Endothelial cell of umbilical vein (primary cell): ENCODE measurements around the gene RAI1.

ENCODE experiments used
- POLR2A ChIP-seq: IDR thresholded peaks from 2 replicates; pipeline ENCODE4 v1.6.1; 2012; ENCODE audit warnings: low read depth, mild to moderate bottlenecking, control low read depth, low read length
- TF ChIP-seq, protein P1 (sequence below), 2 donors: IDR thresholded peaks; 1 replicate in 1 of 2; 2 replicates in 1 of 2; pipeline ENCODE4 v1.5.1; 2011; ENCODE audit warnings: low read length in 2 of 2, mild to moderate bottlenecking in 2 of 2, moderate library complexity in 2 of 2, control low read depth in 1 of 2, inconsistent platforms in 1 of 2, low read depth in 1 of 2; ENCODE audit not compliant: insufficient read depth in 1 of 2; ENCODE audit errors: extremely low read depth in 1 of 2

DNA sequence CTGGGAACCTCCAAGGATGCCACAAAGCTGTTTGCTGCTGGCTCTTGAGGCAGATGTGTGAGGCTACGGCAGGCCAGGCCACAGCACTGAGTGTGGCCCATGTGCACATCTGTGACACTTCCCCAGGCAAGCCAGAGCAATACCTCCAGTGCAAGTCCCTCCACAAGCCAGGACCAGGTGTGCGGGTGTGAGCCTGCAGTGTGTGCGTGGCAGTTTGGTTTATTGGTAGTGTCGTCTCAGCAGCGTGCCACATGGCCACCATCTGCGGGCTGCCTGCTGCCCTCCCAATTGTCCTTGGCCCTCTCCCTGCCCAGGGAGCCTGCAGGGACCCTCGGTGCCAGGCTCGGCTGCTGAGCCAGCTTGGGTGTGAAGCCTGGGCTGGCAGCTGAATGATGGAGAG lies 165.4 kb downstream of the RAI1 start:
- TF ChIP-seq, protein P1, sequence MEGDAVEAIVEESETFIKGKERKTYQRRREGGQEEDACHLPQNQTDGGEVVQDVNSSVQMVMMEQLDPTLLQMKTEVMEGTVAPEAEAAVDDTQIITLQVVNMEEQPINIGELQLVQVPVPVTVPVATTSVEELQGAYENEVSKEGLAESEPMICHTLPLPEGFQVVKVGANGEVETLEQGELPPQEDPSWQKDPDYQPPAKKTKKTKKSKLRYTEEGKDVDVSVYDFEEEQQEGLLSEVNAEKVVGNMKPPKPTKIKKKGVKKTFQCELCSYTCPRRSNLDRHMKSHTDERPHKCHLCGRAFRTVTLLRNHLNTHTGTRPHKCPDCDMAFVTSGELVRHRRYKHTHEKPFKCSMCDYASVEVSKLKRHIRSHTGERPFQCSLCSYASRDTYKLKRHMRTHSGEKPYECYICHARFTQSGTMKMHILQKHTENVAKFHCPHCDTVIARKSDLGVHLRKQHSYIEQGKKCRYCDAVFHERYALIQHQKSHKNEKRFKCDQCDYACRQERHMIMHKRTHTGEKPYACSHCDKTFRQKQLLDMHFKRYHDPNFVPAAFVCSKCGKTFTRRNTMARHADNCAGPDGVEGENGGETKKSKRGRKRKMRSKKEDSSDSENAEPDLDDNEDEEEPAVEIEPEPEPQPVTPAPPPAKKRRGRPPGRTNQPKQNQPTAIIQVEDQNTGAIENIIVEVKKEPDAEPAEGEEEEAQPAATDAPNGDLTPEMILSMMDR (IDR thresholded peaks at IDR 0.05; ENCODE audit: extremely low read depth in 1 of 2, insufficient read depth in 1 of 2, low read depth in 1 of 2, low read length in 2 of 2), result no peak
- TF ChIP-seq POLR2A, result no peak
